Astrocyte of the spinal cord (primary cell): Measurements from ENCODE around the gene CTF1.

ENCODE experiments used
- DNase-seq: peaks from one replicate; pipeline ENCODE4 v3.0.0; 2011; ENCODE audit warnings: low read depth, low spot score
- H3K4me3 ChIP-seq: 2 replicates; pipeline ENCODE4 v1.5.1; 2011; ENCODE audit warnings: low read depth, mild to moderate bottlenecking, low read length, moderate library complexity
- CTCF ChIP-seq: IDR thresholded peaks from 2 replicates; pipeline ENCODE4 v1.5.1; 2012; ENCODE audit warnings: low read depth, mild to moderate bottlenecking, low read length, inconsistent platforms
- in situ Hi-C: cut with HindIII; loops from 2 replicates; pipeline ENCODE4 v1.10.0; 2017; ENCODE audit warnings: low sequenced_read_pairs

Gene CTF1

GRCh38 chr16:30942426-30942806 lies 46.0 kb downstream of the CTF1 start:
- TF ChIP-seq CTCF = no peak
- in situ Hi-C loops = no loop called here
- H3K4me3 ChIP-seq = no peak overlapping the region
- DNase-seq = no peak

GRCh38 chr16:30944352-30944751 lies 47.9 kb downstream of the CTF1 start:
- in situ Hi-C loops = no loop called here
- no peak for TF ChIP-seq CTCF
- H3K4me3 ChIP-seq = no peak overlapping the region
- no peak for DNase-seq

- in situ Hi-C loops = no loop called here
- DNase-seq = no peak
- no peak overlapping the region for H3K4me3 ChIP-seq
- TF ChIP-seq CTCF = no peak
Measured at GRCh38 chr16:30946671-30947540, 50.5 kb downstream of the CTF1 start.

- no peak for DNase-seq
- H3K4me3 ChIP-seq = no peak overlapping the region
- in situ Hi-C loops = no loop called here
- no peak for TF ChIP-seq CTCF
Measured at GRCh38 chr16:30947541-30947858, 51.1 kb downstream of the CTF1 start.

GRCh38 chr16:30947859-30948666 lies 51.6 kb downstream of the CTF1 start:
- H3K4me3 ChIP-seq = peak overlapping the region; percentile 70
- peak; percentile 5 for TF ChIP-seq CTCF
- peak; percentile 98 for DNase-seq
- in situ Hi-C loops = no loop called here

- in situ Hi-C loops = no loop called here
- DNase-seq = peak; percentile 53
- peak within 1 kb of the TSS; percentile 70 for H3K4me3 ChIP-seq
- TF ChIP-seq CTCF = no peak
Measured at GRCh38 chr16:30948667-30949649, 52.5 kb downstream of the CTF1 start, which contains the start of gene ORAI3. Gene ORAI3, plus strand, starts transcription at chr16:30949068. Its CDS starts 222 bp downstream, at chr16:30949290.
